Measurements from ENCODE around the gene CHRNE. TPM values are rescaled to one million over a fixed set of nuclear protein-coding genes. Genes with fewer than 3 reads are reported as not detected.
"Not testable (repeated sequence)": the region's sequence is repeated elsewhere in the genome, so short reads cannot be mapped to it uniquely, and the experiment has no call there.

Gene CHRNE
- total RNA-seq, 1 donor from 2014 or later, result 0.27 TPM

GRCh38 chr17:4870855-4871254 lies 32.0 kb downstream of the CHRNE start:
- no peak overlapping the region for H3K4me3 Mint-ChIP-seq
- peaks cover 7% of the 10 kb centered on the region for H3K4me1 Mint-ChIP-seq (ENCODE audit: unreplicated experiment)
- DNase-seq (ENCODE audit: extremely low spot score, unreplicated experiment), result no peak
- H3K36me3 Mint-ChIP-seq, result peaks cover 14% of the 10 kb centered on the region
- H3K27ac Mint-ChIP-seq, result no peak overlapping the region
- H3K9me3 Mint-ChIP-seq, result no peaks in the 10 kb centered on the region
- no peak for TF ChIP-seq CTCF (conservative IDR thresholded peaks at IDR 0.05)
- H3K27me3 Mint-ChIP-seq, result no peaks in the 10 kb centered on the region

- peaks cover 15% of the 10 kb centered on the region for H3K36me3 Mint-ChIP-seq
- H3K9me3 Mint-ChIP-seq; H3K4me3 Mint-ChIP-seq; DNase-seq (ENCODE audit: extremely low spot score, unreplicated experiment); H3K4me1 Mint-ChIP-seq (ENCODE audit: unreplicated experiment); H3K27ac Mint-ChIP-seq; H3K27me3 Mint-ChIP-seq: not testable (repeated sequence)
These were observed 33.6 kb downstream of the CHRNE start for GRCh38 chr17:4869058-4869998.

- H3K36me3 Mint-ChIP-seq, result peaks cover 14% of the 10 kb centered on the region
- not testable (repeated sequence) for DNase-seq (ENCODE audit: extremely low spot score, unreplicated experiment); H3K27me3 Mint-ChIP-seq; H3K9me3 Mint-ChIP-seq; H3K4me3 Mint-ChIP-seq; H3K4me1 Mint-ChIP-seq (ENCODE audit: unreplicated experiment); H3K27ac Mint-ChIP-seq
These were observed 35.4 kb downstream of the CHRNE start for GRCh38 chr17:4867535-4867934.

- no peak for TF ChIP-seq CTCF (conservative IDR thresholded peaks at IDR 0.05)
- no peaks in the 10 kb centered on the region for H3K9me3 Mint-ChIP-seq
- no peaks in the 10 kb centered on the region for H3K27me3 Mint-ChIP-seq
- peaks cover 15% of the 10 kb centered on the region for H3K4me1 Mint-ChIP-seq (ENCODE audit: unreplicated experiment)
- H3K36me3 Mint-ChIP-seq, result peaks cover 14% of the 10 kb centered on the region
- no peak overlapping the region for H3K27ac Mint-ChIP-seq
- H3K4me3 Mint-ChIP-seq, result no peak overlapping the region
- no peak for DNase-seq (ENCODE audit: extremely low spot score, unreplicated experiment)
These were observed 39.6 kb downstream of the CHRNE start for GRCh38 chr17:4863321-4863720.

- no peak overlapping the region for H3K27ac Mint-ChIP-seq
- no peak for TF ChIP-seq CTCF (conservative IDR thresholded peaks at IDR 0.05)
- H3K9me3 Mint-ChIP-seq, result no peaks in the 10 kb centered on the region
These were observed 40.2 kb downstream of the CHRNE start for GRCh38 chr17:4862720-4863119.

GRCh38 chr17:4861052-4861451 lies 41.8 kb downstream of the CHRNE start:
- H3K27ac Mint-ChIP-seq, result no peak overlapping the region
- no peak for TF ChIP-seq CTCF (conservative IDR thresholded peaks at IDR 0.05)
- H3K9me3 Mint-ChIP-seq, result no peaks in the 10 kb centered on the region
- DNase-seq (ENCODE audit: extremely low spot score, unreplicated experiment), result no peak
- H3K36me3 Mint-ChIP-seq, result peaks cover 23% of the 10 kb centered on the region
- H3K27me3 Mint-ChIP-seq, result no peaks in the 10 kb centered on the region
- H3K4me3 Mint-ChIP-seq, result no peak overlapping the region
- peaks cover 35% of the 10 kb centered on the region for H3K4me1 Mint-ChIP-seq (ENCODE audit: unreplicated experiment)

More at GRCh38 chr17:4862720-4863119, 40.2 kb downstream of the CHRNE start:
- peaks cover 20% of the 10 kb centered on the region for H3K4me1 Mint-ChIP-seq (ENCODE audit: unreplicated experiment)
- no peak overlapping the region for H3K4me3 Mint-ChIP-seq
- H3K36me3 Mint-ChIP-seq, result peaks cover 15% of the 10 kb centered on the region
- H3K27me3 Mint-ChIP-seq, result no peaks in the 10 kb centered on the region
- no peak for DNase-seq (ENCODE audit: extremely low spot score, unreplicated experiment)
